Activated CD8-positive, alpha-beta T cell treated with anti-CD3 and anti-CD28 coated beads, Interleukin-2, amount 10 ng/mL, durations not matched to agents 7 days and 5 days (primary cell): Measurements from ENCODE around the gene PPBP. TPM values are rescaled to one million over a fixed set of nuclear protein-coding genes. Genes with fewer than 3 reads are reported as not detected.
"Not testable (repeated sequence)": the region's sequence is repeated elsewhere in the genome, so short reads cannot be mapped to it uniquely, and the experiment has no call there.

ENCODE experiments used
- ATAC-seq: fragments of 150-1000 bp; cut with Tn5 transposase; one replicate; pipeline ENCODE4 v1.10.0; 2021; ENCODE audit warnings: moderate library complexity
- CTCF ChIA-PET: fragments of 350-600 bp; sonication (Branson Sonifier 250); formaldehyde crosslinking; loops from one replicate; lab custom pipeline; 2021; ENCODE audit warnings: antibody characterized with exemption; lab: Charles Lee
- POLR2A ChIA-PET: fragments of 350-600 bp; sonication (Branson Sonifier 250); formaldehyde crosslinking; loops from one replicate; lab custom pipeline; 2021; ENCODE audit warnings: antibody characterized with exemption; lab: Charles Lee
- DNase-seq: peaks from one replicate; pipeline ENCODE4 v3.0.0-alpha.2; 2020
- H3K27ac Mint-ChIP-seq: one replicate; pipeline ENCODE4 v1.8.0; 2021; ENCODE audit warnings: mild to moderate bottlenecking, mixed read lengths
- H3K27me3 Mint-ChIP-seq: one replicate; pipeline ENCODE4 v1.8.0; 2021; ENCODE audit warnings: low read depth, mixed read lengths
- H3K36me3 Mint-ChIP-seq: one replicate; pipeline ENCODE4 v1.8.0; 2021; ENCODE audit warnings: low read depth, mixed read lengths
- H3K4me1 Mint-ChIP-seq: one replicate; pipeline ENCODE4 v1.8.0; 2021; ENCODE audit warnings: low read depth, mixed read lengths
- H3K4me3 Mint-ChIP-seq: one replicate; pipeline ENCODE4 v1.8.0; 2021; ENCODE audit warnings: mild to moderate bottlenecking, mixed read lengths
- H3K9me3 Mint-ChIP-seq: one replicate; pipeline ENCODE4 v1.8.0; 2022; ENCODE audit warnings: mixed read lengths; ENCODE audit not compliant: insufficient read depth
- total RNA-seq, 2 experiments: library from RNA; stranded (reverse); gene quantifications; one replicate each; pipeline ENCODE4 v1.2.3, GENCODE V29; 2021

Gene PPBP
- total RNA-seq, 2 experiments from 2014 or later: not detected

DNA sequence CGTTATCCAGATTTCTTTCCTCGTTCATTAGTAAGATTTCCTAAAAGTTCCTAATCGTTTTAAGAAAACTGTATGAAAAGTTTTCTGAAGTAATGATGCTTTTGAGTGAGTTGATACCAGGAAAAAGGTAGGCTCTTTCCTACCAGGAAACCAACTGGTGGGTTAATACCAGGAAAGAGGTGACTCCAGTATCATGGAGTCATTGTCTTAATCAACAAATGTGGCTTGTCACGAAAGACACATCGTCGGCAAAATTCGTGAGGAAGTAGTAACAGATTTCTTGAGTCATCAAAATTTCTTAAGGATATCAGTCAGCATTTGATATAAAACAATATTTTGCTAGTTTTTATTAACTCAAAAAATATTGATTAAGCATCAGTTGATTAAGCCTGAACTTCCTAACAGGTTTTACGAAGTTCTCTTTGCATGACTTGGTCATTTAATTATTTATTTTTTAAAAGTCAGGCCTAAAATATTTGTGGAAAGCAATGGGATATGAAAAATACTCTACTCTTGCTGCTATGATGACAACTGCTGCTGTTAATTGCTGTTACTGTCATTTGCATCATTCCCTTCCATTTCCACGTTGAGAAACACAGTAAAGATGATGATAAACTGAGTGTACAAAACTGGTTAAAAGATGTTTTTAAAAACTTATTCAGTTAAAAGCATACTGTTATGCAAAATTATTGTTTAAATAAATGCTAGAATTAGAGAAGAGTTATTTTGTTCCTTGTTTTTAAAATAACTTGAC is 3.2 kb upstream of the PPBP start:
- Mint-ChIP-seq H3K36me3 (no peaks in the 10 kb centered on the region), H3K27ac (no peak overlapping the region), H3K27me3 (peaks cover 2% of the 10 kb centered on the region), H3K4me1 (no peaks in the 10 kb centered on the region), H3K9me3 (no peaks in the 10 kb centered on the region), H3K4me3 (no peak overlapping the region)
- ATAC-seq: no peak
- ChIA-PET CTCF (no interaction called here), POLR2A (no interaction called here)
- no peak for DNase-seq

DNA sequence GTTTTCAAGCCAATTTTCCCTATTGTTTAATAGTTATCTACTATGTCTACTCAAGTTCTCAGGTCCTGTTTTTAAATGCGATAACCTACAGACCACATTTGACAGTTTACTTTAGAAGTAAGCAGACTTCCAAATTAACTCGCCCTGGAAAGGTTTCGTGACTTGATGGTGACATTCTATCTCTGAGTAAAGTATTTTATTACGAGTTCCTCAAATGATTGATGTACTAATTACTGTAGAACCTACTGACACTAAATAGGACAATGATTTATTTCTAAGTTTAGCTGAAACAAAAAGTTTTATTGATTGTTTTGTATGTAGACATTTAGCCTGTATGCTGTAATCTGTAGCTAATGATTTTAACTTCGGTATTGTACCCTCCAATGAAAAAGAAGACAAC is 1.9 kb upstream of the PPBP start:
- Mint-ChIP-seq H3K9me3 (no peaks in the 10 kb centered on the region), H3K4me1 (no peaks in the 10 kb centered on the region), H3K27me3 (peaks cover 2% of the 10 kb centered on the region), H3K4me3 (no peak overlapping the region), H3K27ac (no peak overlapping the region), H3K36me3 (no peaks in the 10 kb centered on the region)
- ChIA-PET POLR2A (no interaction called here), CTCF (no interaction called here)
- DNase-seq: no peak
- ATAC-seq: no peak

GRCh38 chr4:73989031-73989430 is 1.0 kb upstream of the PPBP start:
- ChIA-PET CTCF (no interaction called here), POLR2A (no interaction called here)
- Mint-ChIP-seq H3K27ac (no peak overlapping the region), H3K9me3 (no peaks in the 10 kb centered on the region), H3K36me3 (no peaks in the 10 kb centered on the region), H3K4me3 (no peak overlapping the region), H3K4me1 (no peaks in the 10 kb centered on the region), H3K27me3 (peaks cover 2% of the 10 kb centered on the region)
- ATAC-seq: no peak
- no peak for DNase-seq

DNA sequence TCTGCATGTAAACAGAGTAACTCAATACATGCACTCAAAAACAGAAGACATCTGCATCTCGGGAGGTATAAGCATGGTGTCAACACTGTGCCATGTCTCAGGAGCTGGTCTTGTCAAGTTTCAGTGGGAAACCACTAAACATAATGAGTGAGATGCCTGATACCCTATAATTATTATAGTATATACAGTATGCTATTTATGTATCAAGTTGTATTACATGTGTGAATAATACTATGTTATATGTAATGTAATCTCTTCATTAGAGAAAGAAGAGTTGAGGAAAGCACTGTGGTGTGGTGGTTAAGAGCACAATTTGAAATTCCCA is 2.5 kb downstream of the PPBP start:
- no peak for ATAC-seq

GRCh38 chr4:73984736-73985527 is 3.1 kb downstream of the PPBP start:
- no peak for ATAC-seq
- H3K9me3 Mint-ChIP-seq: no peaks in the 10 kb centered on the region
- POLR2A ChIA-PET: no interaction called here

More for the DNA sequence above, 2.5 kb downstream of the PPBP start:
- no peaks in the 10 kb centered on the region for H3K4me1 Mint-ChIP-seq
- no peak for DNase-seq
- H3K36me3 Mint-ChIP-seq: no peaks in the 10 kb centered on the region
- CTCF ChIA-PET: no interaction called here
- no peak overlapping the region for H3K27ac Mint-ChIP-seq
- no peaks in the 10 kb centered on the region for H3K9me3 Mint-ChIP-seq
- POLR2A ChIA-PET: no interaction called here
- H3K27me3 Mint-ChIP-seq: peaks cover 9% of the 10 kb centered on the region
- H3K4me3 Mint-ChIP-seq: no peak overlapping the region

DNA sequence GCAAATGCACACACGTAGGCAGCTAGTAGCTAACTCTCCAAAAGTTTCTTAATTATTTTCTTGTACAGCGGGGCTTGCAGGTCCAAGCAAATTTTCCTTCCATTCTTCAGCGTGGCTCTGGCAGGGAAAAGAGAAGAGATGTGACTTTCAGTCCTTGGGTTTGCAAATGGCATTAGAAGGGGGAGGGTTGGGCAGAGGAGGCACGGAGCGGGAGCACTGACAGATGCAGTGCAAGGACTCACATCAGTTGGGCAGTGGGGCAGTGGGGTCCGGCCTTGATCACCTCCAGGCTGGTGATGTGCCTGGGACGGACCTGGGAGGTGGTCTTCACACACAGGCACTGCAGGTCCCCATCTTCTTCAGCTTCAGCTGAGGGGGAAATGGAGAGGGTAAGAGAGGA is 6.8 kb downstream of the PPBP start:
- POLR2A ChIA-PET, H3K4me3 Mint-ChIP-seq, H3K36me3 Mint-ChIP-seq, H3K4me1 Mint-ChIP-seq, DNase-seq, CTCF ChIA-PET, ATAC-seq, H3K27me3 Mint-ChIP-seq, H3K9me3 Mint-ChIP-seq, H3K27ac Mint-ChIP-seq: not testable (repeated sequence)

More at GRCh38 chr4:73984736-73985527, 3.1 kb downstream of the PPBP start:
- H3K27ac Mint-ChIP-seq: no peak overlapping the region
- H3K27me3 Mint-ChIP-seq: peaks cover 9% of the 10 kb centered on the region
- no peaks in the 10 kb centered on the region for H3K4me1 Mint-ChIP-seq
- no peaks in the 10 kb centered on the region for H3K36me3 Mint-ChIP-seq
- no peak for DNase-seq
- CTCF ChIA-PET: no interaction called here
- no peak overlapping the region for H3K4me3 Mint-ChIP-seq

- H3K9me3 Mint-ChIP-seq: no peaks in the 10 kb centered on the region
- ATAC-seq: no peak
- POLR2A ChIA-PET: no interaction called here
- peaks cover 7% of the 10 kb centered on the region for H3K27me3 Mint-ChIP-seq
- no peaks in the 10 kb centered on the region for H3K4me1 Mint-ChIP-seq
- H3K27ac Mint-ChIP-seq: no peak overlapping the region
- CTCF ChIA-PET: no interaction called here
- no peak for DNase-seq
- no peaks in the 10 kb centered on the region for H3K36me3 Mint-ChIP-seq
- no peak overlapping the region for H3K4me3 Mint-ChIP-seq
These were observed 8.5 kb downstream of the PPBP start for GRCh38 chr4:73979407-73979957.

GRCh38 chr4:73978886-73979285 is 9.1 kb downstream of the PPBP start:
- ATAC-seq (no peak), DNase-seq (no peak)
- Mint-ChIP-seq H3K27ac (no peak overlapping the region), H3K27me3 (peaks cover 7% of the 10 kb centered on the region), H3K4me1 (no peaks in the 10 kb centered on the region), H3K36me3 (no peaks in the 10 kb centered on the region), H3K9me3 (no peaks in the 10 kb centered on the region), H3K4me3 (no peak overlapping the region)
- POLR2A ChIA-PET: no interaction called here
- CTCF ChIA-PET: no interaction called here

DNA sequence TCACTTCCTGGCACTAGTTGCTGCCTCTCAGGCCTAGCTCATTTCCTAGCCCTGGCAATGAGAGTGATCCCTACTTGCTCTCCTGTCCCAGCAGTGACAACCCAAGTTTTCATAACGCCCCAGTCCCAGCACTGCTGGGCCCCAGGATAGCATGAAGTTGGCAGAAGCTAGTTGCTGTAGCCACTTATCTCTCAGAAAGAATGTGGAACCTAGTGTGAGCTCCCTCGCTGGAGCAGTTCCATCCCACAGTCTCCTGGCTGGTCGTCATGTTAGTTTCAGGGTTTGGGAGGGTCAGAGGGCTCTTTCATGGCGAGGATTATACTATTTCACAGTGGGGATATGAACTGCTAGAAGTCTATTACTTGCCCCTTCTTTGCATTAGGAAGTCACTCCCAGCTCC is 11.3 kb downstream of the PPBP start:
- DNase-seq: no peak
- no peaks in the 10 kb centered on the region for H3K36me3 Mint-ChIP-seq
- ATAC-seq: no peak
- no peaks in the 10 kb centered on the region for H3K27me3 Mint-ChIP-seq
- ChIA-PET CTCF (no interaction called here), POLR2A (no interaction called here)
- H3K4me3 Mint-ChIP-seq: no peak overlapping the region
- H3K4me1 Mint-ChIP-seq: no peaks in the 10 kb centered on the region
- no peak overlapping the region for H3K27ac Mint-ChIP-seq
- peaks cover under 1% of the 10 kb centered on the region for H3K9me3 Mint-ChIP-seq

GRCh38 chr4:73976217-73976616 is 11.8 kb downstream of the PPBP start:
- peaks cover 6% of the 10 kb centered on the region for H3K9me3 Mint-ChIP-seq
- H3K4me3 Mint-ChIP-seq: no peak overlapping the region
- no peak overlapping the region for H3K27ac Mint-ChIP-seq
- no peaks in the 10 kb centered on the region for H3K27me3 Mint-ChIP-seq
- CTCF ChIA-PET: no interaction called here
- ATAC-seq (no peak), DNase-seq (no peak)
- POLR2A ChIA-PET: no interaction called here
- H3K36me3 Mint-ChIP-seq: no peaks in the 10 kb centered on the region
- H3K4me1 Mint-ChIP-seq: no peaks in the 10 kb centered on the region

DNA sequence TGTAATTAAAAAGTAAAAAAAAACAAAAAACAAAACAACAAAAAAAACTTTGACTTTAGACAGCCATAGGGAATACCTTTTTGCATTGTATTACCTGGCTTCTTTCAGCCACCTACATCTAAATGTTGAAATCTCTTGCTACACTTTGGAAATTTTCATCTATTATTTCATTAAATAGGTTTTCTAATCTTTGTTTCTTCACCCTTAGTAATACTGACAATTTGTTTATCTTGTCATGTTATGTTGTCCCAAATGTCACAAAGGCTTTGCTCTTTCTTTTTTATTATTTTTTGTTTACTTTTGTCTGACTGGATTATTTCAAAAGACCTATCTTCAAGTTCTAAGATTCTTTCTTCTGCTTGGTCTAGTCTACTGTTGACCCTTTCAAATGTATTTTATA is 13.6 kb downstream of the PPBP start:
- H3K27ac Mint-ChIP-seq: no peak overlapping the region
- ATAC-seq (no peak), DNase-seq (no peak)
- ChIA-PET POLR2A (no interaction called here), CTCF (no interaction called here)
- H3K36me3 Mint-ChIP-seq: no peaks in the 10 kb centered on the region
- H3K9me3 Mint-ChIP-seq: peaks cover 9% of the 10 kb centered on the region
- no peak overlapping the region for H3K4me3 Mint-ChIP-seq
- no peaks in the 10 kb centered on the region for H3K4me1 Mint-ChIP-seq
- no peaks in the 10 kb centered on the region for H3K27me3 Mint-ChIP-seq

DNA sequence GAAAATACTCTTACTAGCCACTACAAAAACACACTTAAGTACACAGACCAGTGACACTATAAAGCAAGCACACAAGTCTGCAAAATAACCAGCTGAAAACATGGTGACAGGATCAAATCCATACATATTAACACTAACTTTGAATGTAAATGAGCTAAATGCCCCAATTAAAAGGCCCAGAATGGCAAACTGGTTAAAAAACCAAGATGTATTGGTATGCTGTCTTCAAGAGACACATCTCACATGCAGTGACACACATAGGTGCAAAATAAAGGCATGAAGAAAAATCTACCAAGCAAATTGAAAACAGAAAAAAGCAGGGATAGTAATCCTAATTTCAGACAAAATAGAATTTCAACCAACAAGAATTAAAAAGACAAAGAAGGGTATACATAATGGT is 17.0 kb downstream of the PPBP start:
- Mint-ChIP-seq H3K9me3 (peaks cover 9% of the 10 kb centered on the region), H3K27ac (no peak overlapping the region), H3K36me3 (no peaks in the 10 kb centered on the region), H3K4me1 (no peaks in the 10 kb centered on the region), H3K4me3 (no peak overlapping the region), H3K27me3 (no peaks in the 10 kb centered on the region)
- ChIA-PET POLR2A (no interaction called here), CTCF (no interaction called here)
- ATAC-seq (no peak), DNase-seq (no peak)
